ENCODE measurements around the gene PLAGL2.
"Not testable (repeated sequence)": the region's sequence is repeated elsewhere in the genome, so short reads cannot be mapped to it uniquely, and the experiment has no call there.

Gene PLAGL2

GRCh38 chr20:32207626-32208498 is at the start of gene PLAGL2, which contains the start of gene POFUT1:
PLAGL2 (minus strand) TSS chr20:32207743; CDS start chr20:32202178, 5,565 bp downstream.
POFUT1 (plus strand) TSS chr20:32207880; CDS start chr20:32207942, 62 bp downstream.
- FAIRE-seq = no peak

GRCh38 chr20:32252189-32252588 is 44.6 kb upstream of the PLAGL2 start:
- no peak for FAIRE-seq

- FAIRE-seq = no peak
Observed at GRCh38 chr20:32251470-32251869, 43.9 kb upstream of the PLAGL2 start.

GRCh38 chr20:32249030-32249738 is 41.6 kb upstream of the PLAGL2 start:
- no peak for FAIRE-seq

- FAIRE-seq = no peak
Observed at GRCh38 chr20:32248043-32248442, 40.5 kb upstream of the PLAGL2 start.

GRCh38 chr20:32246208-32246607 is 38.7 kb upstream of the PLAGL2 start:
- not testable (repeated sequence) for FAIRE-seq

GRCh38 chr20:32244959-32245358 is 37.4 kb upstream of the PLAGL2 start:
- no peak for FAIRE-seq

GRCh38 chr20:32244150-32244823 is 36.7 kb upstream of the PLAGL2 start:
- FAIRE-seq = no peak

GRCh38 chr20:32241807-32242206 is 34.3 kb upstream of the PLAGL2 start:
- no peak for FAIRE-seq

- no peak for FAIRE-seq
Observed at GRCh38 chr20:32240205-32240604, 32.7 kb upstream of the PLAGL2 start.

- no peak for FAIRE-seq
Observed at GRCh38 chr20:32238483-32239425, 31.2 kb upstream of the PLAGL2 start.

- FAIRE-seq = no peak
Observed at GRCh38 chr20:32237419-32237818, 29.9 kb upstream of the PLAGL2 start.

- FAIRE-seq = no peak
Observed at GRCh38 chr20:32236819-32237218, 29.3 kb upstream of the PLAGL2 start.

- no peak for FAIRE-seq
Observed at GRCh38 chr20:32236048-32236533, 28.5 kb upstream of the PLAGL2 start.

GRCh38 chr20:32235331-32236047 is 27.9 kb upstream of the PLAGL2 start:
- FAIRE-seq = no peak

GRCh38 chr20:32234135-32234808 is 26.7 kb upstream of the PLAGL2 start:
- no peak for FAIRE-seq

- no peak for FAIRE-seq
Observed at GRCh38 chr20:32233286-32233685, 25.7 kb upstream of the PLAGL2 start.

- no peak for FAIRE-seq
Observed at GRCh38 chr20:32232326-32232886, 24.9 kb upstream of the PLAGL2 start.

GRCh38 chr20:32231847-32232246 is 24.3 kb upstream of the PLAGL2 start:
- FAIRE-seq = no peak

- FAIRE-seq = no peak
Observed at GRCh38 chr20:32231245-32231644, 23.7 kb upstream of the PLAGL2 start.

Measured in islet of Langerhans (tissue), 1 donor.